ENCODE results near the gene ADAMTS1. TPM values are rescaled to one million over a fixed set of nuclear protein-coding genes. Genes with fewer than 3 reads are reported as not detected.

Gene ADAMTS1
- total RNA-seq, 1 donor from 2014 or later, result 1.7 TPM

DNA sequence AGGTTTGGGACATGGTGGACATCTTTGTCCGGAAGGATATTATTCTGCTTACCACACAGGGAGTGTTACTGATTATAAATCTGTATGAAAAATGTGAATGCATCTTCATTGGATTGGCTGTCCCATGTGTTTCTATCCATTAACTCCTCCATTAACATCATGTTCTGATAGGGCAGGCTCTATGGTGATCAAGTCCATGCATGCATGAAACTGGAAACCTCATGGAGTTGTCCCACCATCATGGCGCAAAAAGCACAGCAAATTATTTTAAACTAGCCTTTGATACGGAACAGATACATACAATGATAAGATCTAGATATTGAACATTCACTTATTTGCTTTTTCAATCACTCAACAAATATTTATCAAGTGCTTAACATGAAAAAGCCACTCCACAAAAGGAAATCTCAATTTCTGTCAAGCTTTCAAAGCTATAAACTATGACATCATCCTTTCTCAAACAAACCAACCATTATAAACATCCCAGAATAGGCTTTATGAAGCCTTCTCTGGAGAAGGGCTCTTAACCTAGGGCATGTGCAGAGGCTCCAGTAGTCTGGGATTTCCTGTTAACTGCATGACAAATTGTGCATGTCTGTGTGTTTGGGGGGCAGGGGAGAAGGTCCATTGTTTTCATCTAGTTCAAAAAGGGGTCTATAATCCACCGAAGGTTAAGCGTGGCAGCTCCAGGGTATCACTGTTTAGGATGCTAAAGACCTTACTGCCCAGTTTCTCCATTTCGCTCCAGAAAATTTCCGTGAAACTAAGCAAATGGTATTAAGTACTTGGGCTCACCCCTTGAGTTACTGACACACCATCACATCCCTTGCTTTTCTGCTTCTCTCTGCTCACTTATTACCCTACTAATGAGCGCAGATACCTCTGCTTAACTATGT is 46.1 kb downstream of the ADAMTS1 start:
- intact Hi-C loops (cut with micrococcal nuclease), result no loop called here
- H3K27me3 Mint-ChIP-seq, result peaks cover 2% of the 10 kb centered on the region
- no peaks in the 10 kb centered on the region for H3K36me3 Mint-ChIP-seq (ENCODE audit: low read depth)
- H3K4me1 Mint-ChIP-seq, result no peaks in the 10 kb centered on the region
- no peaks in the 10 kb centered on the region for H3K9me3 Mint-ChIP-seq
- DNase-seq, result no peak
- no peak overlapping the region for H3K4me3 Mint-ChIP-seq
- H3K27ac Mint-ChIP-seq, result no peak overlapping the region

DNA sequence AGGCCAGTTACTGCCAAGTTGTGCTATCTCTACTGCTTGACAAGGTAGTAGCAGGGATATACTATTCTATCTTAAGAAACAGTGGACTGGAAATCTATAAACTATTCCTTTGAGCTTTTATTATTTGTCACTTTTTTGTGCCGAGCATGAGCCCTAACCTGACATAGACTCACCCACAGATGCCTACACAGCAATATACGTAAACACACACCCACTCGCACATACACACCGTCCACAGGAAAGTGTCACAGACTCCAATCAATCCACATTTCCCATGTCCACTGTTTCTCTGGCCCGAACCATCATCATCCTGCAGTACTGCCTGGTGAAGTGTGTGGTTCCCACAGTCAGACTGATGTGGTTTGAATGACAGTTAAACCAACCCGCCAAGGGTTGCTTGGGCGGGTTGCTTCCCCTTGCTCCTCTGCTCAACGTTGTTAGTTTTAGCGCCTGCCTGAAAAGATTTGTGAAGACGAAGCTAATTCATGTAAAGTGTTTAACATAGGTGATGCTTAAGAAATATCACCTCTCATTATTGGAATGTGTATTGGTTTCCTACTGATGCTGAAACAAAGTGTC is 47.2 kb downstream of the ADAMTS1 start:
- Mint-ChIP-seq H3K36me3 (ENCODE audit: low read depth) (no peaks in the 10 kb centered on the region), H3K27me3 (peaks cover 2% of the 10 kb centered on the region), H3K4me3 (no peak overlapping the region), H3K27ac (no peak overlapping the region), H3K9me3 (no peaks in the 10 kb centered on the region), H3K4me1 (no peaks in the 10 kb centered on the region)
- intact Hi-C loops (cut with micrococcal nuclease), result no loop called here
- DNase-seq, result no peak

DNA sequence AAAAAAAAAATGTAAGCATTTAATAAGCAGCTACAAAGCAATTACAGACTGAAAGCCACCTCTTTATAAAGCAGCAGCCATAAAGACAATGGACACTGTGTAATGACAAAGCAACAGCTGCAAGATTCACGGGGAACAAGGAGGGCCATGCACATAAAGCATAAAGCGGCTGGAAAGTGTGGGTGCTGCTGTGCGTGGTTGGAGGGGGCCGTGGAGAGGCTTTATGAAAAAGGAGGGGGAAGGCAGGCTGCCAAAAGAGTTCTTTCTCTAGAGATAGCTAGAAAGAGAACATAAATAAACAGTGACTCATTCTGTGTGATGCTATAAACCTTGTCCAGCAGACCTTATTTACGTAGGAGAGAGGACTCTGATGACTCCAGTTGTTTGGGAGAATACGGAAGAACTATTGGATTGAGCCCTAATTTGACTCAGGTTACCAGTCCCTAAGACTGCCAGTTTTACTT is 49.3 kb downstream of the ADAMTS1 start:
- H3K4me1 Mint-ChIP-seq, result no peaks in the 10 kb centered on the region
- H3K4me3 Mint-ChIP-seq, result no peak overlapping the region
- intact Hi-C loops (cut with micrococcal nuclease), result no loop called here
- H3K27ac Mint-ChIP-seq, result no peak overlapping the region
- DNase-seq, result no peak
- H3K27me3 Mint-ChIP-seq, result no peaks in the 10 kb centered on the region
- no peaks in the 10 kb centered on the region for H3K36me3 Mint-ChIP-seq (ENCODE audit: low read depth)
- no peaks in the 10 kb centered on the region for H3K9me3 Mint-ChIP-seq

DNA sequence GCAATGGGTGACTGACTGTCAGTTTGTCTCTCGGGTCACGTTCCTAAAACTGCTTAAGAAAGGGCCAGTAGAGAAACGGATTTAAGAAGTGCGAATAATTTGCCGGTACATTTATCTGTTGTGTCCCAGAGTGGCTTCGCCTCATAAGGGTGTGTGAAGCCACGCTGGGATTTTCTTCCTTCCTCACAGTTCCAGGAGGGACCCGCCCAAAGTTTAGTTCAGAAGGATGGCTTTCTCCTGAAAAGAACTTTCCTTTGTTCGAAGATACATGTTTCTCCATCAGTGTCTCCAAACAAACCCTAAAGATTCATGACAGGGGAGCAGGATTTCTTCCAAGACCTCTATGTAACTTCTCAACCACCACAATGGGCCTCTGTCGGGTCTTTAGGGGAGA is 49.8 kb downstream of the ADAMTS1 start:
- H3K4me3 Mint-ChIP-seq, result no peak overlapping the region
- H3K36me3 Mint-ChIP-seq (ENCODE audit: low read depth), result no peaks in the 10 kb centered on the region
- DNase-seq, result no peak
- H3K4me1 Mint-ChIP-seq, result no peaks in the 10 kb centered on the region
- intact Hi-C loops (cut with micrococcal nuclease), result no loop called here
- no peaks in the 10 kb centered on the region for H3K27me3 Mint-ChIP-seq
- no peaks in the 10 kb centered on the region for H3K9me3 Mint-ChIP-seq
- H3K27ac Mint-ChIP-seq, result no peak overlapping the region

DNA sequence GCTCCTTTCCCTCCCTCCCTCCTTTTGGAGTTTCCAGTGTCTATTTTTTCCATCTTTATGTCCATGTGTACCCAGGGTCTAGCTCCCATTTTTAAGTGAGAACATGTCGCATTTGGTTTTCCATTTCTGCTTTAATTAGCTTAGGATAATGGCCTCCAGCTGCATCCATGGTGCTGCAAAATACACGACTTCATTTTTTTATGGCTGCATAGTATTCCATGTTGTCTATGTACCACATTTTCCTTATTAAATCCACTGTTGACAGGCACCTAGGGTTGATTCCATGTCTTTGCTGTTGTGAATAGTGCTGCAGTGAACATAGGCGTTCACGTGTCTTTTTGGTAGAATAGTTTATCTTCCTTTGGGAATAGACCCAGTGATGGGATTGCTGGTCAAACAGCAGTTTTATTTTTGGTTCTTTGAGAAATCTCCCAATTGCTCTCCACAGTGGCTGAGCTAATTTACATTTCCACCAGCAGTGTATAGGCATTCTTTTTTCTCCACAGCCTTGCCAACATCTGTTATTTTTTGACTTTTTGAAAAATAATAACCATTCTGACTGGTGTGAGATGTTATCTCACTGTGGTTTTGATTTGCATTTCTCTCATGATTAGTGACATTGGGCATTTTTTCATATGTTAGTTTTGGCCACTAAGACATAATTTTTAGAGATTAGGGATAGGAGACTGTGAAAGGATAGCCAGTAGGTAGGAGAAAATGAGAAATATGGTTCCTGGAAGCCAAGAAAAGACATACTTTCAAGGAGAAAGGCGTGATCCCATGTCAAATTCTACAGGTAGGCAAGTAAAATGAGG is 50.4 kb downstream of the ADAMTS1 start:
- no peak for DNase-seq
- Mint-ChIP-seq H3K4me1 (no peaks in the 10 kb centered on the region), H3K9me3 (no peaks in the 10 kb centered on the region), H3K27me3 (no peaks in the 10 kb centered on the region), H3K27ac (no peak overlapping the region), H3K4me3 (no peak overlapping the region), H3K36me3 (ENCODE audit: low read depth) (no peaks in the 10 kb centered on the region)
- intact Hi-C loops (cut with micrococcal nuclease), result no loop called here

DNA sequence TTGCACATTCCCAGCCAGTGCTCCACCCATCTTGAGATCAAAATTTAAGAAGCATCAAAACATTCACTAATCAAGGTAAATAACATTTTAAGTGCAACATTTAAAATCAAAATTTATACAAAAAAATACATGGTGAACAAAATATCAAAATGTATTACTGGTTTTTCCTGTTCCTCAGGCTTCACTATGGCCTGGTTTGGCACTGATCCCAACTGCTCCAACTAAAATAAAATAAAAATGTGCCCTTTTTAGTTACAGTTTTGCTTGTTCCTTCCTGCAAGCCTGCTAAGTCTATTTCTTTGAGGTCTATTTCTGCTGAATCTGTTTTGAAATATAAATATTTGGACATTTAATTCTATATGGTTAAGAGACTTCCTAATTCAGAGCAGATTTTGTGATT is 54.9 kb downstream of the ADAMTS1 start:
- DNase-seq, result no peak
- Mint-ChIP-seq H3K4me3 (no peak overlapping the region), H3K4me1 (no peaks in the 10 kb centered on the region), H3K9me3 (no peaks in the 10 kb centered on the region), H3K36me3 (ENCODE audit: low read depth) (no peaks in the 10 kb centered on the region), H3K27ac (no peak overlapping the region), H3K27me3 (peaks cover 1% of the 10 kb centered on the region)
- intact Hi-C loops (cut with micrococcal nuclease), result no loop called here

DNA sequence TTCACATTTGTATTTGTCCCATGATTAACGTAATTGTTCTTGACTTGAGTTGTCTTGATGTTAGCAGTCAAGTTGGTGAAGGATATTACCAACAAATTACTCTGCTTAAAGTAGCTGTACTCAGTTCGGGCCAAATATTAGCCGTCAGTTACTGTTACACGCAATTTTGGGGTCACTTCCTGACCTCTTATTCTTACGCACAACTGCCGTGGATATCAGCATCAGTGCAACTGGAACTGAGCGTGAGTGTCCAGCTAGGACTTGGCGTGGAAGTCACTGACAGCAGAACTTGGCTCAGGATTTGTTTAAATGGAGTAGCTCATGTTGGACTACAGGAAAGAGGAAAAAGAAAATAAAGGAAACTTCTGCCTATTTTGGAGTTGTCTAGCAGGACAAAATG is 56.4 kb downstream of the ADAMTS1 start:
- DNase-seq, result no peak
- Mint-ChIP-seq H3K27ac (no peak overlapping the region), H3K9me3 (no peaks in the 10 kb centered on the region), H3K4me1 (no peaks in the 10 kb centered on the region), H3K27me3 (peaks cover 3% of the 10 kb centered on the region), H3K4me3 (no peak overlapping the region), H3K36me3 (ENCODE audit: low read depth) (no peaks in the 10 kb centered on the region)
- intact Hi-C loops (cut with micrococcal nuclease), result no loop called here

Other genes with a start within 250 kb of the ADAMTS1 start
- gene ADAMTS5, start 121.7 kb upstream of the ADAMTS1 start, total RNA-seq, result not detected in 2 replicates

All from activated CD4-positive, alpha-beta T cell treated with anti-CD3 and anti-CD28 coated beads, Interleukin-2, amount 10 ng/mL, durations not matched to agents 24 days and 14 days (primary cell).